GM15510 (cell line): ENCODE measurements around the gene UTS2.

Source experiments
- POLR2A ChIP-seq: IDR thresholded peaks from 3 replicates; pipeline ENCODE4 v1.6.1; 2011; ENCODE audit warnings: borderline replicate concordance; ENCODE audit not compliant: insufficient read length; ENCODE audit errors: extremely low read depth

The UTS2 gene

DNA sequence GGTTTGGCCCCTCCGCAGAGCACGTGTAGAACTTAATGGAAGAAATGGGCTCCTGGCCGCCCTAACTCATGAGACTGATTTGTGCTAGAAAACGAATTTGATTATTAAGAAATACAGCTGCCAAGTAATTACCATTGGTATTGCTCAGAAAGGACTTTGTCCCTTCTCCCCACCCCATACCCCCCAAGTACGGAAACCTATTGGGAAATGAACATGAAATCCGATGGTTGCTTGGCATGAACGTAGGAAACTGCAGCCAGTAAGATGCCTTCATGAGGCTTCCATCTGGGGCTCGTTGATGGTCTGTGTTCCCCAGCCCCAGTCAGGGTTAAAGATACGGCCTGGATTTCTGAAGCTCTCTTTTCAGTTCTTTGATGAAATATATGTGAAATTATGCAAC, 47.4 kb downstream of the UTS2 start:
- no peak for TF ChIP-seq POLR2A
